GM21367 (cell line): ENCODE results near the gene UVRAG.

Experiments used
- ATAC-seq: cut with Tn5 transposase; IDR thresholded peaks from one replicate; pipeline ENCODE4 v1.9.1; 2021; ENCODE audit not compliant: unreplicated experiment

Gene UVRAG

DNA sequence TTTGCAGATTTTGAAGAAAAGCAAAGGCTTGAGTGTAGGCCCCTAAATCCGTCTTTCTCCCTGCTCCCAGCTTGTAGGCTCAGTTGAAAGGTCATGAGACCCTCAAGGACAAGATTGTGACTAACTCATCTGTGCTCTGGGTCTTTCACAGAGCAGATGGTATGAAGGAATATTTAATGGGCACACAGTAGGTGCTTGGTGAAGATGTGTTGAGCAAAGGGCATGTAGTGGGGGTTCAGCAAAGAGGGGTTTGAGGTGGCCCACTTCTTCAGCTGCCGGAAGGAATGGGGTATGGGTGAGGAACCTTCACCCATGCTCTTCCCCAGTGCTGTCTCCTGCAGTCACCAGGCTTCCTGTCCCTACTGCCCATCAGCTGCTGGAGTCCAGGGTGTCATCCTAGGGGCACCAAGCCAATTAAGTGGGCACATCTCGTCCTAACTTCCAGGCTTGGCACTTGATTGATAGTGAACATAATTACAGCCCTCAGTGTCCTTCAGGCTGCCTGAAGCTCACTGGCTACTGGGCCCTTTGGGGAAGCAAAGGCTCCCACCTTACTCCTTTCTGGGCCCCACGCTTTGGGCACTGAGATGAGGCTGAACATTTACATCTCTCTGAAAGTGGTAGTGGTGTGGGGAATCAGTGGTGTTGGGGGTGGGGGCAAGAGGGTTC is 31.5 kb upstream of the UVRAG start:
- ATAC-seq = no peak

DNA sequence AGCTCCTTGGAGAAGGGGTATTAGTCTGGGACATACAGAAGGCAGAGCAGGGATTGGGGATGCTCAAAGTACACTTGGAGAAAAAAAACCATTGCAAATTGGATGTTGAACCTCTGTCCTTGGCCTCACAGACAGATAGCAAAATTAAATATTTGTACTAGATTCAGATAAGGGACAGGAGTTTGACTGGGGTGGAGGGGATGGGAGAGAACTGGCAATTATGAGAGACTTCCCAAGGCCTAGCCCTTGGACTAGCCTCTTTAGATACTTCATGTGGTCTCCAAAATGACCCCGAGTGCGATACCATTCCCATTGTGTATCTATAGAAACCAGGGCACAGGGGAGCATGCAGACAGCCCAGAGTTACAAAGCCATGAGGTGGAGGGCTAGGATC is 30.9 kb upstream of the UVRAG start:
- ATAC-seq = no peak

DNA sequence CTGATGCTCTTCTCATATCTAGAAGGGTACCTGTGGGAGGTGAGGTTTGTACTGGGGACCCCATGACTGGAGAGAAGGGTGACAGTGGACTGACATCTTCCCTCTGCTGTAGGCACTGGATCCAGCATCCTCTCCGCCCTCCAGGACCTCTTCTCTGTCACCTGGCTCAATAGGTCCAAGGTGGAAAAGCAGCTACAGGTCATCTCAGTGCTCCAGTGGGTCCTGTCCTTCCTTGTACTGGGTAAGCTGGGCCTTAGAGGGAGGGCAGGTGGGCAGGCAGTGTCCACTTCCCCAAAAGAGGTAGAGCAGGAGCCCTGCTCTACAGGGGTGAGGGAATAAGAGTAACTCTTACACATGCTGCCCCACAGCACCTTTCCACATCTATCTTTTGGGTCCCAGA is 30.5 kb upstream of the UVRAG start:
- no peak for ATAC-seq

DNA sequence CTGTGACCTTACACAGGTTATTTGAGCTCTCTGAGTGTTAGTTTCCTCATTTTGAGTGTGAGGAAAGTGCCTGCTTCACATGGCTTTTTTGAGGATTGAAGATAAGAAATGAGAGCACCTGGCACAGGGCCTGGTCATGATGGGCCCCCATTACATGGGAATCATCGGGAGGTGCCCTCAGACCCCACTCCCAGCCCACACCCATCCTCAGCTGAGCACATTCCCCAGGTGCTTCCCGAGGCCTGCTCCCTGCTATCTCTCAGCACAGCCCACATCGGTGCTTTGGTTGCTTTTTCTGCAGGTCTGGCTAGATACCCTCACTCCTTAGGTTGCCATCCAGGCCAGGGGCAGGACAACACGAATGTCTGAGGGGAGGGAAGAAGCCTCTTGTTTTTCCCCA is 29.8 kb upstream of the UVRAG start:
- no peak for ATAC-seq

DNA sequence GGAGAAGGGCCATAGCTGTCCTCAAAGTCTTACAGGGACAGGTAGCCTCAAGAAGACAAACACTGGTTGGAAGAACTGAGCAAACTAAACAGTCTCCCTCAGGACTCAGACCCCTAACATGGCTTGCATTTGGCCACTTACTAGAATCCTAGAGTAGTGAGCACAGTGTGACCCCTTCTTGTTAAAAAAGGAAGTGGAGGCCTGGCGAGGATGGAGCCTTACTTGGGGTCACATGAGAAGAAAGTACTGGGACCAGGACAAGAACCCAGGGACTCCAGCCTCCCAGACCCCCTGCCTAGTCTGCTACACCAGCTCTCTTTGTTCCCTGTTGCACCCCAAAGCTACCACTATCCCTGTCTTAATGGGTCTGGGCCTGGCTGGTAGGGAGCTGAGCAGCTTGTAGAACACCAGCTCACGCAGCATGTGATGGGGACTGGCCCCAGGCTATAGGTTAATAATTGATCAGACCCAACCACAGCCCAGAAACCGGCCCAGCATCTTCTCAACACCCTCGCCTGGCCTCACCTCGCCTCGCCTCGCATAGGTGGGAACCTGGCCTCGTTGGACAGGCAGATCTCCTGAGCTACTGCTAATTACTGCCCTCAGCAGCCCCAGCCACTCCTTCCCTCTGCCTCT is 28.8 kb upstream of the UVRAG start:
- ATAC-seq = no peak

DNA sequence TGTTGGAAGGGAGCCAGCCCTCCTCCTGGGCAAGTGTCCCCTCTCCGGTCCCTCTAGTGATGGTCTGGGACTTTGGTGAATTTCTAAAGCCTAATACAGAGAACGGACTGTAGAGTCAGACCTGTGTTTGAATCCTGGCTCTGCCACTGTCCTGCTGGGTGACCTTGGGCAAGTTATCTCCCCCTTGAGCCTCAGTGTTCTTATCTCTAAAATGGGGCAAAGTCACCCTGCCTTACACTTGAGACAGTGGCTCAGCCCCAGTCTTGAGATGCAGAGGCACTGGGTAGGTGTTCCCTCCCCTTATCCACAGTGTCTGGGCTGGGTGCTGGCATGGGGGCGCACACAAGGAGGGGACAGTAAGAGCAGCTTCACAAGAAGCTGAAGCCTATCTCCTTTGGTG is 25.5 kb upstream of the UVRAG start:
- no peak for ATAC-seq

DNA sequence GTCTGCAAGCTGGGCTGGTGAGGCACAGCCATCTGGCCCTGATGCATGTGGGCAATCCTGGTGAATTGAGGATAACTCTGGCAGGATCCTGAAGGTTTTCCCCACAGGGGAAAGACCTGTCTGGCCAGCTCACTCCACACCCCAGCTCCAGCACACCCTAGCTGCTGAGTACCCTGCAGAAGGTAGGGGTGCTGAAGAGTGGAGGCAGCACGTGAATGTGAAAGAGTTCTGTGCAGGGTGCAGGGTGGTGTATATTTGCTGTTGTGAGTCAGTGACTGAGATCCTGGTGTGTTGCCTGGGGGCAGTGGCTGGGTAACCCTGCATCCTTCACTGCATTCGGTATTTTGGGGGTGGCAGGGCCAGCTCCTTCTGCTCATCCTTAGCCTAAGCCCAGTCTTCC is 24.0 kb upstream of the UVRAG start:
- ATAC-seq = no peak

DNA sequence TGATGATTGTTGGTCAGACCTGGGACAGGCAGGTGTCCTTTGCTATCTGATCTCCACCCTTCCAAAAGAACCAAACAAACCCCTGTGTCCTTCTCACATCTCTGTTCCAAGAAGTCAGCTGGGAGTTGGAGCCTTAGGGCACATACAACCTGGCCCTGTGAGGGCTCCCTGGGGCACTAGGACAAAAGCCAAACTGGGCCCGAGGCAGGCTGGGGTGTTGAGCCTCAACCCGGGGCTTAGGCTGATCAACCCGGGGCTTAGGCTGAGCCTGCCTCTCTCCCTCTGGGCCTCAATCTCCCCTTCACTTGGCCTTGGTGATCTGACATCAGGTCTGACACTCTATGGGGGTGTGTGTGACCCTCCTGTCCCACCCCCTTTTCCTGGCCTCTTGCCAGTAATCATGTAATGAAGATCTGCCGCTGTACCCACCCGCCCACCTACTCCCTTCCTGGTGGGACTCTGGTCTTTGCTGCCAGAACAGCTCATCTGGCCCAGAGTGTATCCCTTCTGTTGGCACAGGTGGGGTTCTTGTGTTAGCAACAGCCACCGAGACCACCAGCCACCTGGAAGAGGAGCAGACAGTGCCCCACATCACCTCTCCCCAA is 22.8 kb upstream of the UVRAG start:
- no peak for ATAC-seq

DNA sequence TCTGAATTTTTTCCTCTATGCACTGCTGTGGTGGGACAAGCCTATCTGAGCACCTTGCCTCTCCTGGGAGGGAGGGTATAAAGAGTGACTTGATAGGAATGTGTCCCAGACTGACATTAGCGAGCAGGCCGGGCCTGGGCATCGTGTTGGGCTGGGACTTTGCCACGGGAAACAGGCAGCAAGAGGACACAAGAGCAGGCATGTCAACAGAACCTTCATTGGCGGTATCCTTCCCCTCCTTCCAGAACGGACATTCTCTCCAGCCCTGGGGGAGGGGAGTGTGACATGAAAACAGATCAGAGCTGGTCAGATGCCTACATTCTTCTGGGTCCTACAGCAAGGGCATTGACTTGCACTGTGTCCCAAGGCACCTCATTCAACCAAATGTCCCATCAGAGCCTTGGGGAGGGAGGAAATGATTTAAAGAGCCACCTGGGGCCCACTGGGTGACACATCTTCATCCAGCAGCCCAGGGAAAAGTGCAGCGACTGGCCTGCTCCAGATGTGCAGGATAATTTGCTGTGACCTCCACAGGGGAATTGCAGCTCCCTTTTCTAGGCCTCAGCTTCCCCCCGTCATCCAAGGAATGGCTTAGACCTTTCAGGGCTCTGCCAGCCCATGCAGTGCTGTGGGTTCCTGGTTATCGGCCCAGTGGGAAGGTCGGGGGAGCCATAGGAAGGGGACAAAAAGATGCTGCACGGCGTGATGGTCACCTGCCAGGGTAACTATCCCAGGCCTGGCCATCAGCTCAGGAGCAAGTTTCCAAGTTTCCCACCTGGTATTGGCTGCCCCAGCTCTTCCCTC is 21.8 kb upstream of the UVRAG start:
- no peak for ATAC-seq

DNA sequence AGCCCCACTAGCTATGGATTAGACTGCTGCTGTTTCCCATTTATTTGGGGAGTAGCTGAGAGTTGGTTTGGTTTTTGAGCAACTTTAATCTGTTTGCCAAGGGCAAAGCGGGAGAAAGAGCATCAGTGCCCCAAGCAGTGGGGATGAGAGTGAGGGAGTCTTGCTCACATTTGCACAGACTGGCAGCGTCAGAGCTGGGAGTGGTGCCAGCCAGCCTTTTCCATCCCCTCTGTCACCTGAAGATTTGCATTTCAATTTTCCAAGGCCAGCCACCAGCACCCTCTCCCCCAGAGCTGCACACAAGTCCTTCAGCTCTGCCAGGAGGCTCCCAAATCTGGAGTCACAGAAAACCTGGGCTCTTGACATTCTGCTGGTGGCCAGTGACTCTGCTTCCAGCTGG is 21.0 kb upstream of the UVRAG start:
- no peak for ATAC-seq

DNA sequence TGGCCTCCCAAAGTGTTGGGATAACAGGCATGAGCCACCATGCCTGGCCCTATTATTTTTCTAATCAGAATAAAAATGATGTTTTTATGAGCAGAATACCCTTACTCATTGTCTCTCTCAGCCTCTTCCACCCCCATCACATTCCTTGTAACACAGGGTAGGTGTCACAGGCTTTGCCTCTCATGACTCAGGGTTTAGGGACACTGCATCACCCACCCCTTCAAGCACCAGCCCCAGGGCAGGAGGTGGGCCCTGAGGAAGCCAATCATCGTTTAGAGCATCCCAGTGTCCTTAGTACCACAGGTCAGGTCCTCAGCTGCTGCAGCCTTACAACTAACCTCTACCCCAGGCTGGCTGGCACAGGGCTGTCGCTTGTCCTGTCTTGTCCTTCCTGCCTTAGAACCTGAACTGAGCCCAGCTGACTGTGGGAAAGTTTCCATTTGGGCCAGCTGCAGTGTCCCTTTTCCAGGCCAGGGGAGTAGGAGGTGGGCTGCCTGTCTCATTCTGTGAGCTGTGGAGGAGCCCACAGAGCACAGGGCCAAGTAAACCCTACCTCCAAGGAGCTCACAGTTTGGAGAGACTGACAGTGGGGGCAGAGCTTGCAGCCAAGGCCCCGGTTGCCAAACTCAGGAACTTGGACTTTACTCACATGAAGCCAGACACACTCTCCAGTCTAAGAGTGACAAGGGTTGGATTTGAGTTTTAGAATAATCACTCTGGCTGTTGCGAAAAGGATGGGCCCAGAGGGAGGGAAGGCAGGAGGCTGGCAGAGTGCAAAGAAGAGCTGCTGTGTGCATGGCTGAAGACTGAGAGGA is 19.5 kb upstream of the UVRAG start:
- ATAC-seq = no peak

DNA sequence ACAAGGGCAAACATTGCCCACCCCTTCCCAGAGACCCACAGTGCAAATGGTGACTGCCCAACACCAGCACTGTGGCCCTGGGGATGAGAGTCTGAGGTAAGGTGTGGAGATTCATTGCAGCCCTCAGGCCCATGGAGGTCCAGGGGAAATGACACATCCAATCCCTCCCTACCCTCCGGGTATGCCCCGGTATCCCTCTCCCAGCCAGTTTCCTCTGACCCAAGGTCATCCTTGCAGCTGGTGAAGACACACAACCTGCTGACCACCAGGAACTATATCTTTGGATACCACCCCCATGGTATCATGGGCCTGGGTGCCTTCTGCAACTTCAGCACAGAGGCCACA is 18.9 kb upstream of the UVRAG start:
- ATAC-seq = no peak

DNA sequence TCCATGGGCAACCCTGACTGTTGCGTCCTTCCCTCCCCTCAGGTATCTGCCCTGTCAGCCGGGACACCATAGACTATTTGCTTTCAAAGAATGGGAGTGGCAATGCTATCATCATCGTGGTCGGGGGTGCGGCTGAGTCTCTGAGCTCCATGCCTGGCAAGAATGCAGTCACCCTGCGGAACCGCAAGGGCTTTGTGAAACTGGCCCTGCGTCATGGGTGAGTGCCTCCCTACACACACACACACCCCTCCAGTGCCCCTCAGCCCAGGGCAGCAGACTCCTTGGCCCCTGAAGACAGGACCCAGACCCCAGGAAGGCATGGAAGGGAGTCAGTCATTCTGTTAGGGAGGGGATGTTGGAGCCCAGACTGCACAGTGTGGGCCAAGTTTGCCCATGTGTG is 17.9 kb upstream of the UVRAG start:
- no peak for ATAC-seq

DNA sequence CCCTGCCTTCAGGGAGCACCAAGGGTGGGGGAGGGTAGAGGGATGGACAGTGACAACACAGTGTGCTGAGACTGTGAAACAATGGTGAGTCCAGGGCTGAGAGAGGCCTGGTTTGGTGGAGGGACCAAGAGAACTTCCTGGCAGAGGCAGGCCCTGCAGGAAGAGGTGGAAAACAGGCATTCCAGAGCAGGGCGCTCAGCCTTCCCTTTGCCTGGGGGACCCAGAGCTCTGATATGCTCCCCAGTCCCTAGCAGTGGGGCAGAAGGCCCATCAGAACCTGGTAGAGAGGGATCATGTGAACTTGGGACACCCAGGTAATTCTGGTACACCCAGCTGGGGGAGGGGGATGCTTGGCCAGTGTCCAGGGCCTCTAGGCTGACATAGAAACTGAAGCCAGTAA is 17.2 kb upstream of the UVRAG start:
- ATAC-seq = no peak

DNA sequence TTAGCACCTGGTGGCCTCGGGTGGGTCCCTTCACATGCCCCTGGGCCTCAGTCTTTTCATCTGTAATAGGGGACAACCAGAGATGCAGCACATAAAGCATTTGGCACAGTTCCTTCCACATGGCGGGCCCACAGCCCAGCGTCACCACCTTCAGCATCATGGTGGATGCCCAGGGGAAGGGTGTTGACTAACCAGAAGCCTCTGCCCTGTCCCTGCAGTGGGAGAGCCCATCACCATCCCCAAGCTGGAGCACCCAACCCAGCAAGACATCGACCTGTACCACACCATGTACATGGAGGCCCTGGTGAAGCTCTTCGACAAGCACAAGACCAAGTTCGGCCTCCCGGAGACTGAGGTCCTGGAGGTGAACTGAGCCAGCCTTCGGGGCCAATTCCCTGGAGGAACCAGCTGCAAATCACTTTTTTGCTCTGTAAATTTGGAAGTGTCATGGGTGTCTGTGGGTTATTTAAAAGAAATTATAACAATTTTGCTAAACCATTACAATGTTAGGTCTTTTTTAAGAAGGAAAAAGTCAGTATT is 14.8 kb upstream of the UVRAG start:
- ATAC-seq = no peak

DNA sequence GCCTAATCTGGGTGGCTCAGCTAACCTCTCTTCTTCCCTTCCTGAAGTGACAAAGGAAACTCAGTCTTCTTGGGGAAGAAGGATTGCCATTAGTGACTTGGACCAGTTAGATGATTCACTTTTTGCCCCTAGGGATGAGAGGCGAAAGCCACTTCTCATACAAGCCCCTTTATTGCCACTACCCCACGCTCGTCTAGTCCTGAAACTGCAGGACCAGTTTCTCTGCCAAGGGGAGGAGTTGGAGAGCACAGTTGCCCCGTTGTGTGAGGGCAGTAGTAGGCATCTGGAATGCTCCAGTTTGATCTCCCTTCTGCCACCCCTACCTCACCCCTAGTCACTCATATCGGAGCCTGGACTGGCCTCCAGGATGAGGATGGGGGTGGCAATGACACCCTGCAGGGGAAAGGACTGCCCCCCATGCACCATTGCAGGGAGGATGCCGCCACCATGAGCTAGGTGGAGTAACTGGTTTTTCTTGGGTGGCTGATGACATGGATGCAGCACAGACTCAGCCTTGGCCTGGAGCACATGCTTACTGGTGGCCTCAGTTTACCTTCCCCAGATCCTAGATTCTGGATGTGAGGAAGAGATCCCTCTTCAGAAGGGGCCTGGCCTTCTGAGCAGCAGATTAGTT is 14.2 kb upstream of the UVRAG start:
- no peak for ATAC-seq

DNA sequence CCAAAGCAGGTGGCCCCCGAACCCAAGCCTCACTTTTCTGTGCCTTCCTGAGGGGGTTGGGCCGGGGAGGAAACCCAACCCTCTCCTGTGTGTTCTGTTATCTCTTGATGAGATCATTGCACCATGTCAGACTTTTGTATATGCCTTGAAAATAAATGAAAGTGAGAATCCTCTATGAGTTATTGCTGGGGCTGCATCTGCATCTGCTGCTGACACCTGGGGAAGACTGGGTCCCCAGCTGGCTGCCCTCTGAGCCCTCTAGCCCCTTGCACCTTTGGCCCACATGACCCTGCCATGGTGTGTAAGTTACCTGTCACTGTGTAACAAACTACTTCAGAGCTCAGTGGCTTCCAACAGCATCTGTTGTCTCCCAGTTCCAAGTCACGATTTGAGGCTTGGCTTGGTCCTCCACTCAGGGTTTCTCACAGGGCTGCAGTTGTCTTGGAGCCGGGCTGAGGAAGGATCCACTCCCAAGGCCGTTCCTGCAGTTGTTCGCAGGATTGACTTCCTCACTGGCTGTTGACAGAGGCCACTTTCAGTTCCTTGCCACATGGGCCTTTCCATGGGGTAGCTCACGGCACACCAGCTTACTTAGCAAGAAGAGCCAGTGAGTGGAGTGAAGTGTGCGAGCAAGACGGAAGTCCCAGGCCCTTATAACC is 13.5 kb upstream of the UVRAG start:
- ATAC-seq = no peak

DNA sequence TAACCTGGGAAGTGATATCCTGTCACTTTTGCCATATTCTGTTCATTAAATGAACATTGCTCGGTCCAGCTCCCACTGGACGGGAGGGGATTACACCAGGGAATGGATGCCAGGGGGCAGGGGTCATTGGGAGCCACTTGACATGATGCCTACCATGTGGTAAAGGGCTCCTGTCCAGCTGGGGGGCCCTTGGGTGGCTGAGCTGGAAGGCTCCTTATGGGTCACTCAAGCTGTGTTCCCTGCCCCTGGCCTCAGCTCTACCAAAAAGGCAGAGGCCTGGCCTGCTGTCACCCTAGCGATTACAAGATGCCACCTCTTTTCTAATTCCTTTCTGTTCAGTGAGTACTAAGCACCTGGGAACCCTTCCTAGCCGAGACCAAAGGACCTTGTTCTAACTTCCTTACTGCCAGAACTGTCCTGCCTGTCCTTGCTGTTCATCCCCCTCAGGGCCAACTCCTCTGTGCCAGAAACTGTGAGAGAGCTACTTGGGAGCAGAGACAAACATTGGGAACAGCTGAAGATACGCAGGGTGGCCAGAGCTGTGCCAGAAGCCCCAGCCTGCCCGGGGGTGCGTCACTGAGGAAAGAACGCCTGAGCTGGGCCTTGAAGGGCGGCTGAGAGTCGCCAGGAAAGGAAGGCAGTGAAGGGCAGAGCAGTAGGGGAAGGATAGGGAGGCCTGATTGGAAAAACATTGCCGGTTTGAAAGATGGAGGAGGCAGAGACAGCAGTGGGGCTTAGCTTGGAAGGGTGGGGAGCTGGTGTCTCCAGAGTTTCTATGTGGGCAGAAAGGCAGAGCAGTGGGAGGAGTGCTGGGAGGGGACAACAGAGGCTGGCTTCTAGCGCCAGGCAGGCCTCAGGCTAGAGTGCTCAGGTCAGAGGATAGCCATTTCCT is 12.7 kb upstream of the UVRAG start:
- ATAC-seq = no peak
